Heart right ventricle (tissue), 16 donors: ENCODE measurements around the gene MED4. TPM values are rescaled to one million over a fixed set of nuclear protein-coding genes. Genes with fewer than 3 reads are reported as not detected.

Source experiments
- ATAC-seq, 8 donors: fragments of 200-7000 bp; cut with Tn5 transposase; one replicate each; pipeline ENCODE4 v1.9.1; 2020; ENCODE audit warnings: mild to moderate bottlenecking in 8 of 8, moderate library complexity in 8 of 8, moderate number of reproducible peaks in 1 of 8
- DNase-seq, 2 donors: peaks; one replicate each; pipeline ENCODE4 v3.0.0-alpha.2; 2020
- H3K27ac ChIP-seq, 10 donors: fragments of 200-600 bp; sonication (generic) in 2 of 10; one replicate each; pipeline versions ENCODE4 v1.5.0 to v1.8.0; 2020 to 2022; ENCODE audit warnings: mild to moderate bottlenecking in 3 of 10
- H3K27me3 ChIP-seq, 7 donors: fragments of 200-600 bp; one replicate each; pipeline ENCODE4 v1.8.0; 2021 to 2022; ENCODE audit warnings: mild to moderate bottlenecking in 2 of 7
- H3K36me3 ChIP-seq, 9 donors: fragments of 200-600 bp; sonication (generic) in 1 of 9; one replicate each; pipeline versions ENCODE4 v1.5.0 to v1.8.0; 2020 to 2022; ENCODE audit warnings: mild to moderate bottlenecking in 2 of 9
- H3K4me1 ChIP-seq, 9 donors: fragments of 200-600 bp; sonication (generic) in 1 of 9; one replicate each; pipeline versions ENCODE4 v1.5.0 to v1.8.0; 2020 to 2022; ENCODE audit warnings: mild to moderate bottlenecking in 4 of 9
- H3K4me3 ChIP-seq, 10 donors: fragments of 200-600 bp; sonication (generic) in 2 of 10; one replicate each; pipeline versions ENCODE4 v1.5.0 to v1.8.0; 2020 to 2022; ENCODE audit warnings: mild to moderate bottlenecking in 7 of 10, moderate library complexity in 2 of 10
- H3K9me3 ChIP-seq, 11 donors: fragments of 200-600 bp in 10 of 11; sonication (generic) in 2 of 11; one replicate each; pipeline versions ENCODE4 v1.5.0 to v1.8.0; 2013 to 2022; ENCODE audit warnings: mild to moderate bottlenecking in 2 of 11, control low read depth in 1 of 11, moderate library complexity in 1 of 11
- CTCF ChIP-seq, 9 donors: fragments of 200-600 bp; sonication (generic) in 2 of 9; IDR thresholded peaks; one replicate each; pipeline versions ENCODE4 v1.5.0 to v1.8.0; 2021 to 2022; ENCODE audit warnings: antibody characterized with exemption in 9 of 9, mild to moderate bottlenecking in 5 of 9, moderate library complexity in 1 of 9
- WGBS, 2 donors: extraction: QIAGEN DNeasy Blood & Tissue Kit; methylation state at CpG; one replicate each; pipeline ENCODE4 v1.1.7; 2013; ENCODE audit warnings: inconsistent platforms in 1 of 2; 5-methylcytosine and 5-hydroxymethylcytosine counted together
- intact Hi-C, 10 donors: fragments of 100-400 bp; cut with DNase I; formaldehyde crosslinking; loops; one replicate each; pipeline versions ENCODE4 v1.11.1 to v1.14.2; 2022
- polyA plus RNA-seq, 2 donors: library from polyadenylated mRNA; stranded (reverse); fragments of 200-250 nt; gene quantifications; one replicate each; pipeline ENCODE4 v1.2.3, GENCODE V29; 2013
- total RNA-seq, 10 donors: library from RNA; stranded (reverse); fragmentation: NEBNext Ultra II Directional in 3 of 10; extraction: Animal tissue kit (Norgen Biotek cat#: 25700) in 3 of 10; gene quantifications; one replicate each; pipeline versions ENCODE4 v1.2.1 to v1.2.4, GENCODE V29; 2021 to 2023
- donor health status: Arrhythmogenic right ventricular cardiomyopathy.
- donor health status: ischemic (EF 13 %, LVEDD 7.1; RV severe dilation, severe dysfunction).
- donor health status: healthy with polysubstance abuse.
- donor health status: DM: no; HTN: yes; CAD: no.
- donor health status: DM: no; HTN: no; CAD: no.
- donor health status: ischemic (EF 25% LVEDD 6.9; RV normal size, moderate dysfunction).
- donor health status: ischemic (EF 25% LVEDD 5.7; RV mildly dilated, moderate dysfunction).
- donor health status: healthy.
- donor health status: DM: yes; HTN: yes; CAD: no.
- donor health status: Ischemic cardiomyopathy.
- donor health status: ischemic (EF 35%, LVEDD 5.7; RV mildly dilated, moderate dysfunction).
- donor health status: nonischemic (EF 11% LVEDD 7.7; RV severe dilation, severe dysfunction).
- donor health status: DM: yes; HTN: yes; CAD: no.
- donor health status: PGD.
- donor health status: ischemic (EF 29% LVEDD 5.4; RV normal size, mild dysfunction).
- donor health status: nonischemic (EF 23%, LVEDD 6.1; RV moderate dilation, normal function).

Gene MED4
- total and polyA plus RNA-seq, 12 donors = 42.7 to 57.7 (median 47.5) TPM

- WGBS, 2 donors = 80 to 81% methylated on average over 1 of the region's 1 CpG
- Histone ChIP-seq H3K36me3 (peaks cover 0 to 33% (median 15%) of the 10 kb centered on the region in 9 donors), H3K9me3 (no peaks in the 10 kb centered on the region), H3K4me1 (peaks cover 4 to 41% (median 14%) of the 10 kb centered on the region in 9 donors), H3K27ac (no peak overlapping the region), H3K27me3 (no peaks in the 10 kb centered on the region), H3K4me3 (no peak overlapping the region)
- intact Hi-C loops = no loop called here
- no peak for DNase-seq
- TF ChIP-seq CTCF (IDR thresholded peaks at IDR 0.05) = no peak
- no peak for ATAC-seq
These were observed 54.0 kb downstream of the MED4 start for GRCh38 chr13:48040896-48041295.

- Histone ChIP-seq H3K4me1 (peaks cover 4 to 41% (median 14%) of the 10 kb centered on the region in 9 donors), H3K36me3 (peaks cover 0 to 29% (median 15%) of the 10 kb centered on the region in 9 donors), H3K27ac (no peak overlapping the region), H3K27me3 (no peaks in the 10 kb centered on the region), H3K9me3 (no peaks in the 10 kb centered on the region), H3K4me3 (no peak overlapping the region)
- no peak for TF ChIP-seq CTCF (IDR thresholded peaks at IDR 0.05)
- intact Hi-C loops = no loop called here
- ATAC-seq (no peak), DNase-seq (no peak)
These were observed 54.9 kb downstream of the MED4 start for GRCh38 chr13:48040049-48040448.

- 93 to 100% methylated on average over 1 of the region's 1 CpG for WGBS, 2 donors
- intact Hi-C loops = loop anchor here in 1 of 10 donors (5.0 to 10.0 kb wide), 4 partner anchors 59 to 729 kb away; partner anchors contain the start of genes MED4 and RB1
- Histone ChIP-seq H3K36me3 (peaks cover 0 to 31% (median 15%) of the 10 kb centered on the region in 9 donors), H3K27ac (peak overlapping the region in 7 of 10 donors; percentile 37 to 98 (median 96)), H3K4me3 (peak overlapping the region in 3 of 10 donors; percentile 64 to 87 (median 65)), H3K27me3 (no peaks in the 10 kb centered on the region), H3K4me1 (peaks cover 4 to 33% (median 14%) of the 10 kb centered on the region in 9 donors), H3K9me3 (no peaks in the 10 kb centered on the region)
- no peak for TF ChIP-seq CTCF (IDR thresholded peaks at IDR 0.05)
- ATAC-seq = no peak
- no peak for DNase-seq
These were observed 56.1 kb downstream of the MED4 start for GRCh38 chr13:48038761-48039160.

- Histone ChIP-seq H3K27me3 (no peaks in the 10 kb centered on the region), H3K9me3 (no peaks in the 10 kb centered on the region), H3K4me3 (peak within 1 kb of the TSS; percentile 53 to 87 (median 66)), H3K4me1 (peaks cover 4 to 26% (median 14%) of the 10 kb centered on the region in 9 donors), H3K36me3 (peaks cover 0 to 29% (median 15%) of the 10 kb centered on the region in 9 donors), H3K27ac (peak within 1 kb of the TSS; percentile 91 to 98 (median 96))
- 0% methylated on average over 81 to 82 of the region's 82 CpGs for WGBS, 2 donors
- ATAC-seq = peak; percentile 97 to 99 (median 99)
- intact Hi-C loops = loop anchor here in 1 of 10 donors (5.0 to 10.0 kb wide), 4 partner anchors 60 to 730 kb away; partner anchors contain the start of genes MED4 and RB1
- peak; percentile 92 to 94 for DNase-seq
- peak; percentile 86 to 99 (median 97) for TF ChIP-seq CTCF (IDR thresholded peaks at IDR 0.05)
These were observed 57.3 kb downstream of the MED4 start, which contains the start of gene NUDT15 for GRCh38 chr13:48037346-48038173. NUDT15 (plus strand) TSS chr13:48037726; CDS start chr13:48037747, 21 bp downstream.
